Left cardiac atrium (tissue), 4 donors: ENCODE results near the gene PPIA. TPM values are rescaled to one million over a fixed set of nuclear protein-coding genes. Genes with fewer than 3 reads are reported as not detected.
A peak's percentile ranks its signal among the peaks of the same experiment; 100 is the strongest.

Source experiments
- ATAC-seq, 2 donors: fragments of 200-7000 bp; cut with Tn5 transposase; one replicate each; pipeline ENCODE4 v1.9.1; 2020; ENCODE audit warnings: mild to moderate bottlenecking in 2 of 2, moderate library complexity in 2 of 2
- DNase-seq: peaks from one replicate; pipeline ENCODE4 v3.0.0-alpha.2; 2020
- intact Hi-C, 2 donors: fragments of 100-400 bp; cut with DNase I; formaldehyde crosslinking; loops; one replicate each; pipeline versions ENCODE4 v1.14.1 to v1.15.1; 2022 to 2023
- total RNA-seq, 2 donors: library from RNA; stranded (reverse); fragmentation: NEBNext Ultra II Directional; extraction: Animal tissue kit (Norgen Biotek cat#: 25700); gene quantifications; one replicate each; pipeline ENCODE4 v1.2.1, GENCODE V29; 2021
- donor health status: DM: no; HTN: yes; CAD: no.
- donor health status: DM: no; HTN: yes; CAD: no; lungs with severe emphysema.
- donor health status: DM: yes; HTN: yes; CAD: no.
- donor health status: Dilated cardiomyopathy.

Gene PPIA
- total RNA-seq, 2 donors from 2014 or later = 637 to 672 TPM

DNA sequence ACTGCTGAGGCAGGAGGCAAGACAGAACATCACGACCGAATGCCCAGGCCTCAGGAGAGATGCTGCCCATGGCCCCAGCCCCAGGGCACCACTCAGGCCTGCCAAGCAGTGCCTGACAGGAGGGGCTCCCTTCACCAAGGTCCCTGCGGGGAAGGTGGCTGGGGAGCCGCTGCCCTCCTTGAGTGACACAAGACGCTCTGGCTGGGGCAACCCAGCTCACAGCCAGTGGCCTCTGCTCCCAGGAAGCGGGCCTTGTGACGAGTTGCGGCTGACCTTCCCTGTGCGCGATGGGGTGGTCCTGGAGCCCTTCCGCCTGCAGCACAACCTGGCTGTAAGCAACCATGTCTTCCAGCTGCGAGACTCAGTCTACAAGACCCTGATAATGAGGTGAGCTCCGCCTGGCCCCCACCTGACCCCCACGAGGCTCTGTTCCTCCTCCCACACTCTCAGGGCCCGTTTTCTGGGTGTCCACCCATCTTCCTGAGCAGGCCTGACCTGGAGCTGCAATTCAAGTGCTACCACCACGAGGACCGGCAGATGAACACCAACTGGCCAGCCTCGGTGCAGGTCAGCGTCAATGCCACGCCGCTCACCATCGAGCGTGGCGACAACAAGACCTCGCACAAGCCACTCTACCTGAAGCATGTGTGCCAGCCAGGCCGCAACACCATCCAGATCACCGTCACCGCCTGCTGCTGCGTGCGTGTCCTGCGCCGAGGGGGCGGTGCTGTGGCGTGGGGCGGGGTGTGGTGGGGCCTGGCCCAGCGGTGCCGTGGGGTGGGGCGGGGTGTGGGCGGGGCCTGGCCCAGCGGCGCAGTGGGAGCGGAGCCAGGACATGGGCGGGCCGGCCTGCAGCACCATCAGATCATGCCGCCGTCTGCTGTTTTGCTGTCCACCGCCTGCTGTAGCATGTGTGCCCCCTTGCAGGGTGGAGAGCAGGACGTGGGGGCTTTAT lies 35.0 kb upstream of the PPIA start:
- peak; percentile 46 to 77 for ATAC-seq
- intact Hi-C loops = loop anchor here in 1 of 2 donors (10.0 kb wide), 1 partner anchor 157 kb away; the partner anchor contains the start of gene OGDH

DNA sequence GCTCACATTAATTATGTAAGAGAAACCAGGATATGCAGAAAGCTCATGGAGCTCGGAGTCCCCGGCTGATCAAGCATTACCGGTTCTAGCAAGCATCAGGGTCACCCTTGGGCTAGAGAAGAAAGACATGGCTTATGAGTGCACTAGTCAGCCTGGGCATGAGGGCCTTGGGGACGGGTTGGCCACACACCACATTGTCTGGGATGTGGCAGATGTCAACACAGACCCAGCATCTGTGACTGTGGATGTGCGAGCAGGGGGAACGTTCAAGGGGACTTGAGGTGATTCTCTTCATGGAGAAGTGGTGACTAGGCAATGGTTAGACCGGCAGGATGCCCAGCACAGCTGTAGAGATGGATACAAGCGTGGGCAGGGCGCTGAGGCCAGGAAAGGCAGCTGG lies 34.2 kb upstream of the PPIA start:
- intact Hi-C loops = loop anchor here in 1 of 2 donors (10.0 kb wide), 1 partner anchor 157 kb away; the partner anchor contains the start of gene OGDH
- DNase-seq = no peak
- ATAC-seq = no peak

More for the DNA sequence above, 35.0 kb upstream of the PPIA start:
- DNase-seq = peak; percentile 72

DNA sequence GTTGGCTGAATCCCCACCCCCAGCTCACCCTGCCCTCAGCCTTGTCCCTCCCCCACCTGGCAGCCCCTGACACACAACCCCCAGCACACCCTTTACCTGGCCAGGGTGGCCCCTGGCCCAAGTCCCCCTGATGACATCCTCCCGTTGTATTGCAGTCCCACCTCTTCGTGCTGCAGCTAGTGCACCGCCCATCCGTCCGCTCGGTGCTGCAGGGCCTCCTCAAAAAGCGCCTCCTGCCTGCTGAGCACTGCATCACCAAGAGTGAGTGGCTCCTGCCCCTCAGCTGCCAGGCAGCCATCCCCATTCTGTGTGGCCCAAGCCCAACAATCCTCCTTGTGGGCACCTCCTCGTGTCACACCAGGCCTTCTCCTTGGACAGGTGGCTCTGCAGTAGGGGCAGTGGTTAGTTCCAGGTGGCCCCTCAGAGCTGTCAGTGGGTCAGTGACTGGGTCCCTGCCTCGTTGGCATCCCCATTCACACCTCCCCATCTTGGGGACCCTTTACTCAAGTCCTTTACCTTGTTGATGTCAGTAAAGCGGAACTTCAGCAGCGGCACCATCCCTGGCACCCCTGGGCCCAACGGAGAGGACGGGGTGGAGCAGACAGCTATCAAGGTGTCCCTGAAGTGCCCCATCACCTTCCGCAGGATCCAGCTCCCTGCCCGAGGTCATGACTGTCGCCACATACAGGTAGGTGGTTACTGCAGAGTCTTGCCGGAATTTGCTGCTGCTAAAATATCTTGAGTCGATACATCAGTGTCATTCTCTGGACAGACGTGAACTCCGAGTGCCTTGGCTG lies 33.6 kb upstream of the PPIA start:
- intact Hi-C loops = loop anchor here in 1 of 2 donors (10.0 kb wide), 1 partner anchor 158 kb away; the partner anchor contains the start of gene OGDH
- ATAC-seq = no peak
- DNase-seq = no peak

DNA sequence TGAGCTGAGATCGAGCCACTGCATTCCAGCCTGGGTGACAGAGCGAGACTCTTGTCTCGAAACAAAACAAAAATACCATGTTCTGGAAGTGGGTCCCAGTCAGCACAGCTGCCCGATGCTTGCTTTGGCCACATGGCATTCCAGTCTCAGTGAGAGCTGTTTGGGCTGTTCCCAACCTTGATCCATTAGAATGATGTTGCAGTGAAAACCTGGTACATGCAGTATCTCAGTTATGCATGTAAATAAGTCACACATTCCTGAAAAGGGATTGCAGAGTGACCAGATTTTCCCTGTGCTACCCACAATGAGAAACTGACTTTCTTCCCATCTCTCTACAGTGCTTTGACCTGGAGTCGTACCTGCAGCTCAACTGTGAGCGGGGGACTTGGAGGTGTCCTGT lies 32.4 kb upstream of the PPIA start:
- ATAC-seq (no peak), DNase-seq (no peak)
- intact Hi-C loops = loop anchor here in 1 of 2 donors (10.0 kb wide), 1 partner anchor 159 kb away; the partner anchor contains the start of gene OGDH

DNA sequence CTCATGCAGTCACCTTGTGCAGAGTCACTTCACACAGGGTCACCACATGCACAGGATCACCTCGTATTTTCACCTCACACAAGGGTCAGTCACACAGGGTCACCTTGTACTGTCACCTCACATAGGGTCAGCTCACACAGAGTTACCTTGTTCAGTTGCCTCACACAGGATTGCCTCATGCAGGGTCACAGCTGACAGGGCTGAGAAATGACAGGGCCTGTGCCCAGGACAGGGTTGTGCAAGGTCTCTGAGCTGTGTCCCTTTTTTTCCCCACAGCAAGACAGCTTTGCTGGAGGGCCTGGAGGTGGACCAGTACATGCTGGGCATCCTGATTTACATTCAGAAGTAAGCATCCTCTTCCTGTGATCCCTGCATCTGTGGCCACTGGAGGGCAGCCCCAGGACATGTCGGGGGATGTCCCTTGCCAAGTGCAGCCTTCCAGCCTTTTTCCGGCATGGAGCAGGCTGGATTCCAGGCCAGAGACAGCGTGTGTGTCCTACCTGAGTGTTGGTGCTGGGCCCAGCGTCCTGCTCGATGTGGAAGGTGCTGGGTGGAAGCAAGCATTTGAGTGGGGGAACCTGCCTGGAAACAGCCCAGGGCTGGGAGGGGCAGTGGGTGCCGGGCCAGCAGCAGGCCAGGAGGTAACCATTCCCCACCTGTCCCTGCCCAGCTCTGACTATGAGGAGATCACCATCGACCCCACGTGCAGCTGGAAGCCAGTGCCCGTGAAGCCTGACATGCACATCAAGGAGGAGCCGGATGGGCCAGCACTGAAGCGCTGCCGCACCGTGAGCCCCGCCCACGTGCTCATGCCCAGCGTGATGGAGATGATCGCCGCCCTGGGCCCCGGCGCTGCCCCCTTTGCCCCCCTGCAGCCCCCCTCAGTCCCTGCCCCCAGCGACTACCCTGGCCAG lies 31.6 kb upstream of the PPIA start:
- no peak for ATAC-seq
- no peak for DNase-seq
- intact Hi-C loops = loop anchor here in 1 of 2 donors (10.0 kb wide), 1 partner anchor 160 kb away; the partner anchor contains the start of gene OGDH

DNA sequence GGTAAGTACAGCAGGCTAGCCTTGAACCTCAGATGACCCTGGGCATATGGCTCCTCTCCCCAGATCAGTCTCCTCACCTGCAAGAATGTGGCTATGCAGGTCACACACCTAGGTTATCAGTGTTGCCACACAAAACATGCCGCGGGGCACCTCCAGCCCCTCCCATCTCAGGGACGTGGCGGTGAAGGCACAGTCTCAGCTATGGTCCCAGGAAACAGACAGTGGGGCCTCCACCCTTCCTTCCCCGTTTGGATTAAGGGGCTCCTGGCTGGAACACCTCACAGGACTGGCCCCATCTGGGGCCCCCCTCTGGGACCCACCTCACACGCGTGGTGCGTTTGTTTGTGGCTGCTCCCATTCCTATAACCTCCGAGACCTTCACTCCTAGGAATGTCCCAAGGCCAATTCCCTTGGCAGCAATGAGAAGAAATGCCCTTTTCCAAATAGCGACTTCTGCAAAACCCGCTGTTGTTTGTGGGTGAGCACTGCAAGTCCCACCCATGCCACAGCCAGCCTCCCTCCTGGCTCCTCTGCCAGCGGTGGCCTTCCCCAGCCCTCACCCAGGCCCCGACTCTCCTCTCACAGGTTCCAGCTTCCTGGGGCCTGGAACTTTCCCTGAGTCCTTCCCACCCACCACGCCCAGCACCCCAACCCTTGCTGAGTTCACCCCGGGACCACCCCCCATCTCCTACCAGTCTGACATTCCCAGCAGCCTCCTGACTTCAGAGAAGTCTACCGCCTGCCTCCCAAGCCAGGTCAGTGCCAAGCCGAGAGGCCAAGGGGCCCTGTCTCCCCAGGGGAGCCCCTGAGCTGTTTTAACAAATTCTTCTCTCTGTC lies 30.7 kb upstream of the PPIA start:
- intact Hi-C loops = loop anchor here in 1 of 2 donors (10.0 kb wide), 1 partner anchor 161 kb away; the partner anchor contains the start of gene OGDH

DNA sequence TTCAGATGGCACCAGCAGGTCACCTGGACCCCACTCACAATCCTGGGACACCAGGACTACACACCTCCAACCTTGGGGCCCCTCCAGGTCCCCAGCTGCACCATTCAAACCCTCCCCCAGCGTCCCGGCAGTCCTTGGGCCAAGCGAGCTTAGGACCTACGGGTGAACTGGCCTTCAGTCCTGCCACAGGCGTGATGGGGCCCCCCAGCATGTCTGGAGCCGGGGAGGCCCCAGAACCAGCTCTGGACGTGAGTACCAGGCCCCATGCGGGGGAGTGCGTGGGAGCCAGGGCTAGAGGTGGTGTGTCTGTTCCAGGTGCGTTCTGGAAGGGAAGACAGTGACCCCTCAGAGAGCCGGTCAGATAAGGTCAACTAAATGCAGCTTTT lies 30.1 kb upstream of the PPIA start:
- DNase-seq = no peak
- ATAC-seq = no peak
- intact Hi-C loops = loop anchor here in 1 of 2 donors (10.0 kb wide), 1 partner anchor 162 kb away; the partner anchor contains the start of gene OGDH

More for the DNA sequence above, 30.7 kb upstream of the PPIA start:
- DNase-seq (no peak), ATAC-seq (no peak)

DNA sequence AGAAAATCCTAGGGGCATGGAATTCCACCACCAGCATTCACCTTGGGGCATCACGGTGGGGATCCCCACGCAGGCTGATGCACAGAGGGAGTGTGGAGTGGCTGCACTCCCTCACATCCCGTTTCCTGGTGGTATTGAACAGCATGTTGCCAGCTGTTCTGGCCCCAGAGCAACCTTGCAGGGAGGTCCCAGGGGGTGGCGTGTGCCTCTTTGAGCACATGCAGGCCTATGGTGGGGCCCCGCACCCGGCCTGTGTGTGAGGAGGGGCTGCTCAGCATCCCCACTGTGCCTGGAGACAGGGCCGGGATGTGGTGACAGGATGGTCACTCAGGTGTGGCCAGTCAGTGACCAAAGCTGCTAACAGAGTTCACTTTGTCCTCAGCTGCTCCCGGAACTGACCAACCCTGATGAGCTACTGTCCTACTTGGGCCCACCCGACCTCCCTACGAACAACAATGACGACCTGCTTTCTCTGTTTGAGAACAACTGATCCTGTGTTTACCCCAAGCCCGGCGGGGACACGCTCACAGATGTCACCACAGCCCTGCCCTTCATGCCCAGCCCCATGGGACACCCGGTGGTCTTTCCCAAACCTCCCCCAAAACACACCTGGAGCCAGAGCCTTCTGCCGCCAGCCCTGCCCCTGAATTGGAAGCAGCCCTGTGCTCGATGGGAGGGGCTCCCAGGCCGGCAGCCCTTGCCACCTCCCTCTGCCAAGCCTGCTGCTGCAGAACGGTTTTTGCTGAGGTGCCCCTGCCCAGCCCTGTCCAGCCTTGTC lies 29.2 kb upstream of the PPIA start:
- ATAC-seq (peak; percentile 8 to 16), DNase-seq (no peak)
- intact Hi-C loops = loop anchor here in 1 of 2 donors (10.0 kb wide), 1 partner anchor 163 kb away; the partner anchor contains the start of gene OGDH

DNA sequence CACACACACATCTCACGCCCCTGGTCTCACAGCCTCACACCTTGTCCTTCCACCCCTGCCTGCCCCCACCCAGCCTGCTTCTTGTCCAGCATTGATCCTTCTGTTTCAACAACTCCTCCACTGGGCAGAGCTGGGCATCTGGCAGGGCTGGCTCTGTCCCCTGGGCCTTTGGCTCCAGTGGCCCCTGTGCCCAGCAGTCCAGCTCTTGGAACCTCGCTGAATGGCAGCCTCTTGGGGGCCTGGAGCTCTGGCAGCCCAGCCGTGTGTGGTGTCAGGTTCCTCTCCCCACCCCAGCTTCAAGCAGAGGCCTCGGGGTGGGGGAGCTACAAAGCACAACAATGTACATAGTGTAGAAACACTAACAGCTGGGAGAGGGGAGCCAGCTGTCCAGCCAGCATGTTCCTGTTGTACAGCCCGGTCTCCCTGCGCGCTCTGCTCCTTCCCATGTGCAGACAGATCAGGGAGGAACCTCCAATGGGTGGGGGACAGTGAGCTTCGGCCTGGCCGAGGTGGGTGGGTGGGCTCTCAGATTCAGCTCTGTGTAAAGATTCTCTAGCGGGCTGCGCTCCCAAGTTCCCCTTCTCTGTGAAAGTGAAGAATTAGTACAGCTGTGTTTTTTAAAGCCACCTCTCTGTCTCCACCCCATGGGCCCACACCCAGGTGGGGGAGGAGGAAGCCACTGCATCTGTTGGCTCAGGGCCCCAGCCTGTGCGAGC lies 28.4 kb upstream of the PPIA start:
- peak; percentile 74 for DNase-seq
- ATAC-seq = peak; percentile 45 to 76
- intact Hi-C loops = loop anchor here in 1 of 2 donors (10.0 kb wide), 1 partner anchor 163 kb away; the partner anchor contains the start of gene OGDH

DNA sequence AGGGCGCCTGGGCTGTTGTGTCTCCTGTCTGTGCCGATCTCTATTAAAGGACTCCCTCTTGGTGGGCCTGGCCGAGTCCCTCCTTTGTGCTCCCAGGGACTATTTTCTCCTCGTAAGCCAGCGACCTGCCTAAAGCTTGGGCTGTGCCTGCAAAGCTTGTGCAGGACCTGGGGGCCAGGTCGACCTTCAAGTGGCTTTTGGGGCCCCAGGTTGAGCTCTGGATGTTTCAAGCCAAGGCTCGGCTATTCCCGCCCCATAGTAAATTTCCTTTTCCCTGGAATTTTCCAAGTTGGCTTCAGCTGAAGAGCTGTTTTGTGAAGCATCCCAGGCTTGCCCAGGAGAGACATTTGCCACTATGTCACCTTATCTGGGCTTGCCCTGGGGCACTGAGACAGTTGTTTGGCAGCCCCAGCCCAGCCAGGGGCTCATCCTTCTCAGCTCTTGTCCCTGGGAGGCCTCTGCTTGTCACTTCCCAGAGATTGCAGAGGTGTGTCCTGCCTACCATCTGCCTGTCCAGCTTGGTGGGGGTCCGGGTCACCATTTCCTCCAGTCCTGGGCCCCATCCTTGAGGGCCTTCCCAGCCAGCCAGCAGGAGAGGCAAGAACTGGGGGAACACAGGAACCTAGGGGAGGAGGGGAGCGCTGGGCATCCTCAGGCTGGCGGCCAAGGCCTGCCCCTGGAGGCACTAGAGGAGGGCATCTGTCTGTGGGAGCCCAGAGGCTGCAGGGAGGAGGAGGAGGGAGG lies 27.7 kb upstream of the PPIA start:
- intact Hi-C loops = loop anchor here in 1 of 2 donors (10.0 kb wide), 1 partner anchor 164 kb away; the partner anchor contains the start of gene OGDH
- peak; percentile 29 to 43 for ATAC-seq

DNA sequence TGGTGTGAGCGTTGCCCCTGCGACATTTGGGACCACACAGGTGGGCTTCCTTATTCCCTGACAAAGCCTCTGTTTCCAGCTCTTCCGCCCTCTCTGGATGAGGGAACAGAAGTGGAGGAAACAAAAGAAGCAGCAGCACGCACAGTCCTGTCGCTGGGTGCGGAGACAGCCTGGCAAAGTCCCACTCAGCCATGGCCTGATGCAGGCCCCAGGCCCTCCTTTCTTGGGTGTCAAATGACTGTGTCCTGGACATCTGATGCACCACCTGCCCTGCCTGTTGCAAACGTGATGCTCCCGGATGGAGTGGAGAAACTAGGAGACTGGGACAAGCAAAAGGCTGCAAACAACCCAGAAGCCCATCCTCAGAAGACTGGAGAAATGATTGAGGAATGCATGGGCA lies 27.1 kb upstream of the PPIA start:
- DNase-seq (no peak), ATAC-seq (peak; percentile 2 to 3)
- intact Hi-C loops = loop anchor here in 1 of 2 donors (10.0 kb wide), 1 partner anchor 165 kb away; the partner anchor contains the start of gene OGDH

More for the DNA sequence above, 27.7 kb upstream of the PPIA start:
- no peak for DNase-seq

DNA sequence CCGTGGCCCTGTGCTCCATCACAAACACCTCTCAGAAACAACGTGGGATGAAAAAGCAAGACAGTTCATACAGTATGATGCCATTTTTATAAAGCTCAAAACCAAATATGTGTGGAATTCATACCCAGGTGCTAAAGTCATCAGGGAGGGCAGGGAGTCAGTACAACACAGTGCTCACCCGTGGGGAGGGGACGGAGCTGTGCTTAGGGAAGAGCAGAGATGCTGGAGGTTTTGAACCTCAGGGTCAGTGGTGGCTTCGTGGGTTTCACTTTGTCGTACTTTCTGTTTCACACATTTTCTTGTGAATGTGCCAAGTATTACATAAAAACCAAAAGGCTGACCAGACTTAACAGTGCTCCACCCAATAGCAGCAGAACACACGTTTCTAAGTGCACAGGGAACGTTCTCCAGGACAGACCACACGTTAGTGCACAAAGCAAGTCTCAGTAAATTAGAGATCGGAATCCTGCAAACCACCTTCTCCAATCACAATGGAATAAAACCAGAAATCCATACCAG lies 26.6 kb upstream of the PPIA start:
- no peak for DNase-seq
- peak; percentile 29 to 36 for ATAC-seq
- intact Hi-C loops = loop anchor here in 1 of 2 donors (10.0 kb wide), 1 partner anchor 165 kb away; the partner anchor contains the start of gene OGDH

DNA sequence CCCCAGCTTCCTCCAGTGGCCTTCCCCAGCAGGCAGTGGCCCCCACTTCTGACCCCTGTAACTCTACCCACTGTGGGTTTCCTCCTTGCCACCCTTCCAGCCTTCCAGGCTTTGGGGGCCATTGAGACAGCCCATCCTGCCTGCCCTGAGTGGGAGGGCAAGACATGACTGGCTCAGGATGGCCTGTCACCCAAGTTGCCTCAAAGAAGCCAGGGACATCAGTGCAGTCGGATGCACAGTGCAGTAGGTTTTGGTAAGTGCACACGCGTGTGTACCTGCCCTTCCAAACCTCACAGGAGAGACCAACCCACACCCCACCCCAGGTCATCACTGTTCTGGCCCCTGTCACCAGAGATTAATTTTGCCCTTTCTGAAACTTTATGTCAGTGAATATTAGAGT lies 25.1 kb upstream of the PPIA start:
- ATAC-seq (no peak), DNase-seq (no peak)
- intact Hi-C loops = no loop called here

DNA sequence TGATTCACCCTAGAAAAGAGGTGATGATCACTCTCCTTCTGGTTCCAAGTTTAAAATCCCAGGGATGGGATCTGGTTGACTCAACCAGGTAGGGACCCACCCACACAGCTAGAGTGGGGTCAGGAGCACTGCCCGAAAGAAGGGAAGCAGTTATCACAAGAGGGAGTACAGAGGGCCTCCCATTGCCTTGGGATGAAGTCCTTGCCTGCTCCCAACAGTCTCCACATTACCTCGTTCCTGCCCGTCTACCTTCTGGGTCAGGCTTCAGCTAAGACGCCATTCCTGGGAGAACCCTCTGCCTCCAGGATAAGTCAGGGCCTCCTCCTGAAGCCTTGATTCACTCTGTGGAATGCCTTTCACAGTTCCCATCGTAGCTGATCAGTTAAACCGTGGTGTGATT lies 24.0 kb upstream of the PPIA start:
- no peak for ATAC-seq
- DNase-seq = no peak
- intact Hi-C loops = no loop called here

DNA sequence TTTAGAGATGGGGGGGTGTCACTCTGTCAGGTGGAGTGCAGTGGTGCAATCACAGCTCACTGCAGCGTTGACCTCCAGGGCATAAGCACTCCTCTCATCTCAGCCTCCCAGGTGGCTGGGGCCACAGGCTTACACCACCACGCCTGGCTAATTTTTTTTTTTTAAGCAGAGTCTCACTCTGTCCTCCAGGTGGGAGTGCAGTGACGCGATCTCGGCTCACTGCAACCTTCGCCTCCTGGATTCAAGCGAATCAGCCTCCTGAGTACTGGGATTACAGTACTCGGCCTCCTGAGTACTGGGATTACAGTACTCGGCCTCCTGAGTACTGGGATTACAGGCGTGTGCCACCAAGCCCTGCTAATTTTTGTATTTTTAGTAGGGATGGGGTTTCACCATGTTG lies 23.6 kb upstream of the PPIA start:
- DNase-seq (no peak), ATAC-seq (no peak)
- intact Hi-C loops = no loop called here
